OCI-LY3 (cell line): Measurements from ENCODE around the gene OGA.
A peak's percentile ranks its signal among the peaks of the same experiment; 100 is the strongest.

Experiments used
- H2AFZ ChIP-seq: fragments of 200-600, 300-600 bp; shearing (Covaris generic); 2 replicates; pipeline ENCODE4 v1.6.0; 2014; ENCODE audit warnings: antibody characterized with exemption, low read depth, low read length
- H3K27ac ChIP-seq: fragments of 200-600, 300-600 bp; sonication (generic); 2 replicates; pipeline ENCODE4 v1.5.1; 2014; ENCODE audit warnings: mild to moderate bottlenecking, low read length, moderate library complexity, mixed read lengths
- H3K27me3 ChIP-seq: fragments of 200-600, 300-600 bp; sonication (generic); 2 replicates; pipeline ENCODE4 v1.6.1; 2014; ENCODE audit warnings: low read depth, low read length, mixed read lengths
- H3K36me3 ChIP-seq: fragments of 200-600, 300-600 bp; sonication (generic); replicated peaks from 2 replicates; pipeline ENCODE3; 2014; ENCODE audit warnings: low read depth, low read length, mixed read lengths
- H3K4me1 ChIP-seq: fragments of 300-600, 200-600 bp; sonication (generic); 2 replicates; pipeline ENCODE4 v1.6.1; 2014; ENCODE audit warnings: low read length, mixed read lengths
- H3K4me2 ChIP-seq: fragments of 200-600, 300-600 bp; sonication (generic); 2 replicates; pipeline ENCODE4 v1.6.1; 2014; ENCODE audit warnings: low read length, mixed read lengths
- H3K4me3 ChIP-seq: fragments of 300-600, 200-600 bp; sonication (generic); 2 replicates; pipeline ENCODE4 v1.5.1; 2014; ENCODE audit warnings: antibody characterized with exemption, mild to moderate bottlenecking, low read length, moderate library complexity
- H3K79me2 ChIP-seq: fragments of 300-600, 200-600 bp; shearing (Covaris generic); 2 replicates; pipeline ENCODE4 v1.6.1; 2014; ENCODE audit warnings: mild to moderate bottlenecking, low read length, mixed read lengths
- H3K9ac ChIP-seq: fragments of 300-600, 200-600 bp; shearing (Covaris generic); 2 replicates; pipeline ENCODE4 v1.6.0; 2014; ENCODE audit warnings: mild to moderate bottlenecking, low read length, moderate library complexity
- H3K9me3 ChIP-seq: fragments of 200-600, 300-600 bp; shearing (Covaris generic); 2 replicates; pipeline ENCODE4 v1.6.1; 2014; ENCODE audit warnings: low read length, mixed read lengths; ENCODE audit not compliant: insufficient read depth
- H4K20me1 ChIP-seq: fragments of 200-600, 300-600 bp; sonication (generic); 2 replicates; pipeline ENCODE4 v1.6.1; 2016; ENCODE audit warnings: low read length, mixed read lengths; ENCODE audit not compliant: insufficient read depth
- CTCF ChIP-seq: fragments of 200-600, 300-600 bp; sonication (generic); IDR thresholded peaks from 2 replicates; pipeline ENCODE4 v1.5.1; 2014; ENCODE audit warnings: antibody characterized with exemption, low read length, low read depth
- EZH2phosphoT487 ChIP-seq: fragments of 200-600 bp; shearing (Covaris generic); IDR thresholded peaks from 2 replicates; pipeline ENCODE4 v1.6.1; 2018; ENCODE audit warnings: antibody characterized with exemption, mixed run types, low read depth

OGA gene

GRCh38 chr10:101839002-101839401 is 20.8 kb upstream of the OGA start:
- H3K4me2 ChIP-seq, result peak overlapping the region; percentile 95
- H3K4me1 ChIP-seq, result peaks cover 29% of the 10 kb centered on the region
- no peak overlapping the region for H2AFZ ChIP-seq
- no peak overlapping the region for H3K9ac ChIP-seq
- TF ChIP-seq EZH2phosphoT487, result no peak
- no peaks in the 10 kb centered on the region for H3K27me3 ChIP-seq
- H4K20me1 ChIP-seq, result no peaks in the 10 kb centered on the region; the same call in 1 of the 2 replicates
- H3K36me3 ChIP-seq, result no peaks in the 10 kb centered on the region
- no peaks in the 10 kb centered on the region; the same call in 1 of the 2 replicates for H3K79me2 ChIP-seq
- peak overlapping the region; percentile 78; the same call in 1 of the 2 replicates for H3K4me3 ChIP-seq
- no peak overlapping the region for H3K27ac ChIP-seq
- H3K9me3 ChIP-seq, result no peaks in the 10 kb centered on the region

GRCh38 chr10:101838416-101838970 is 20.2 kb upstream of the OGA start:
- Histone ChIP-seq H3K27me3 (no peaks in the 10 kb centered on the region), H3K79me2 (no peaks in the 10 kb centered on the region; the same call in 1 of the 2 replicates), H4K20me1 (no peaks in the 10 kb centered on the region; the same call in 1 of the 2 replicates), H3K9ac (no peak overlapping the region), H3K9me3 (no peaks in the 10 kb centered on the region), H3K4me3 (no peak overlapping the region), H3K4me1 (peaks cover 29% of the 10 kb centered on the region), H3K4me2 (no peak overlapping the region), H3K36me3 (no peaks in the 10 kb centered on the region), H2AFZ (no peak overlapping the region), H3K27ac (no peak overlapping the region)
- no peak for TF ChIP-seq CTCF
- no peak for TF ChIP-seq EZH2phosphoT487

- peaks cover 24% of the 10 kb centered on the region for H3K4me1 ChIP-seq
- no peak overlapping the region for H2AFZ ChIP-seq
- H3K9ac ChIP-seq, result no peak overlapping the region
- no peak overlapping the region for H3K4me2 ChIP-seq
- H4K20me1 ChIP-seq, result no peaks in the 10 kb centered on the region; the same call in 1 of the 2 replicates
- H3K27me3 ChIP-seq, result no peaks in the 10 kb centered on the region
- H3K4me3 ChIP-seq, result no peak overlapping the region
- H3K9me3 ChIP-seq, result no peaks in the 10 kb centered on the region
- no peaks in the 10 kb centered on the region for H3K36me3 ChIP-seq
- TF ChIP-seq CTCF, result no peak
- no peak for TF ChIP-seq EZH2phosphoT487
- no peak overlapping the region for H3K27ac ChIP-seq
- no peaks in the 10 kb centered on the region; the same call in 1 of the 2 replicates for H3K79me2 ChIP-seq
These were observed 19.5 kb upstream of the OGA start for GRCh38 chr10:101837748-101838147.

DNA sequence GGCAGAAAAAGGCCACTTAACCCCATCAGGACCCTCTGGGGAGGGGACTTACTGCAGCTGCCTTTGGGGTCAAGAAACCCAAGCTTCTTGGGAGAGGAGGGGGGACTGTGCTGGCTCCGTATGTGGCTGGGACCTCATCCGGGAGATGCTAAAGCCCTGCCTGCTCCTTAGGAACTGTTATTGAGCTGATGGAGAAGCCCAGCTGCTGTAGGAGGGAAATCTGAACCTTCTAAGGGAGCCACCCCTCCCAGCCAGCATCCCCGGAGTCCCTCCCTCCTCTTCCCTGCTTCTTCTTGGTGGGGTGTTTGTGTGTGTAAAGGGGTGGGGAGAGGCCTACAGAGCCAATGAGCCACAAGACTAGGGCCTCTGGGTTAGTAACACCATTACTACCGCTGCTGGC is 17.1 kb upstream of the OGA start:
- no peak for TF ChIP-seq CTCF
- Histone ChIP-seq H3K27ac (no peak overlapping the region), H4K20me1 (no peaks in the 10 kb centered on the region; the same call in 1 of the 2 replicates), H3K4me2 (no peak overlapping the region), H3K9me3 (no peaks in the 10 kb centered on the region), H2AFZ (no peak overlapping the region), H3K27me3 (no peaks in the 10 kb centered on the region), H3K9ac (no peak overlapping the region), H3K36me3 (no peaks in the 10 kb centered on the region), H3K4me3 (no peak overlapping the region), H3K4me1 (peaks cover 14% of the 10 kb centered on the region), H3K79me2 (no peaks in the 10 kb centered on the region; the same call in 1 of the 2 replicates)
